IPS-NIHi7 (cell line): ENCODE measurements around the gene ZNF768.
A peak's percentile ranks its signal among the peaks of the same experiment; 100 is the strongest.

Experiments used
- DNase-seq: peaks from one replicate; pipeline ENCODE4 v3.0.0; 2012; ENCODE audit warnings: mixed read lengths; ENCODE audit errors: extremely low spot score

Gene ZNF768

GRCh38 chr16:30526137-30526822, at the start of gene ZNF768:
Gene ZNF768 (minus strand): TSS chr16:30526566. CDS start chr16:30526413, 153 bp downstream.
- DNase-seq: peak; percentile 80

GRCh38 chr16:30574678-30575077, 48.3 kb upstream of the ZNF768 start:
- DNase-seq: no peak

- DNase-seq: peak; percentile 97
Measured at GRCh38 chr16:30571445-30572322, 45.3 kb upstream of the ZNF768 start, which contains the start of gene ZNF688. Gene ZNF688 (minus strand): TSS chr16:30571714. CDS start chr16:30571629, 85 bp downstream.

GRCh38 chr16:30570636-30571444, 44.5 kb upstream of the ZNF768 start:
- DNase-seq: peak; percentile 37

- no peak for DNase-seq
Measured at GRCh38 chr16:30569746-30570635, 43.6 kb upstream of the ZNF768 start.

GRCh38 chr16:30569281-30569680, 42.9 kb upstream of the ZNF768 start:
- DNase-seq: no peak

GRCh38 chr16:30567991-30568638, 41.7 kb upstream of the ZNF768 start:
- DNase-seq: no peak

GRCh38 chr16:30567160-30567990, 41.0 kb upstream of the ZNF768 start:
- DNase-seq: no peak

GRCh38 chr16:30566531-30566930, 40.2 kb upstream of the ZNF768 start:
- DNase-seq: no peak

GRCh38 chr16:30565984-30566383, 39.6 kb upstream of the ZNF768 start:
- DNase-seq: no peak

GRCh38 chr16:30565526-30565925, 39.2 kb upstream of the ZNF768 start:
- no peak for DNase-seq

GRCh38 chr16:30562021-30562420, 35.7 kb upstream of the ZNF768 start:
- DNase-seq: no peak

- no peak for DNase-seq
Measured at GRCh38 chr16:30561089-30561816, 34.9 kb upstream of the ZNF768 start.

- no peak for DNase-seq
Measured at GRCh38 chr16:30559690-30560089, 33.3 kb upstream of the ZNF768 start.

- no peak for DNase-seq
Measured at GRCh38 chr16:30558789-30559377, 32.5 kb upstream of the ZNF768 start.

GRCh38 chr16:30557957-30558788, 31.8 kb upstream of the ZNF768 start, which contains the start of gene ZNF764:
Gene ZNF764 (minus strand): TSS chr16:30558374. CDS start chr16:30558182, 192 bp downstream.
- DNase-seq: peak; percentile 94

GRCh38 chr16:30557707-30557956, 31.3 kb upstream of the ZNF768 start:
- DNase-seq: no peak

GRCh38 chr16:30556125-30556473, 29.7 kb upstream of the ZNF768 start:
- DNase-seq: no peak
